Left ventricle myocardium superior (tissue), 1 donor: ENCODE measurements around the gene SDR42E2. TPM values are rescaled to one million over a fixed set of nuclear protein-coding genes. Genes with fewer than 3 reads are reported as not detected.
A peak's percentile ranks its signal among the peaks of the same experiment; 100 is the strongest.
"Not testable (repeated sequence)": the region's sequence is repeated elsewhere in the genome, so short reads cannot be mapped to it uniquely, and the experiment has no call there.

Experiments used
- ATAC-seq: fragments of 200-7000 bp; cut with Tn5 transposase; one replicate; pipeline ENCODE4 v1.9.1; 2020; ENCODE audit warnings: mild to moderate bottlenecking, moderate library complexity
- DNase-seq: peaks from one replicate; pipeline ENCODE4 v3.0.0-alpha.2; 2020
- intact Hi-C: fragments of 100-400 bp; cut with micrococcal nuclease; formaldehyde crosslinking; loops from one replicate; pipeline ENCODE4 v1.11.0; 2022
- total RNA-seq: library from RNA; stranded (reverse); fragmentation: NEBNext Ultra II Directional; extraction: Animal tissue kit (Norgen Biotek cat#: 25700); gene quantifications from one replicate; pipeline ENCODE4 v1.2.1, GENCODE V29; 2021
- donor health status: DM: no; HTN: yes; CAD: no; lungs with severe emphysema.

SDR42E2 gene
- total RNA-seq, 1 donor from 2014 or later, result not detected

DNA sequence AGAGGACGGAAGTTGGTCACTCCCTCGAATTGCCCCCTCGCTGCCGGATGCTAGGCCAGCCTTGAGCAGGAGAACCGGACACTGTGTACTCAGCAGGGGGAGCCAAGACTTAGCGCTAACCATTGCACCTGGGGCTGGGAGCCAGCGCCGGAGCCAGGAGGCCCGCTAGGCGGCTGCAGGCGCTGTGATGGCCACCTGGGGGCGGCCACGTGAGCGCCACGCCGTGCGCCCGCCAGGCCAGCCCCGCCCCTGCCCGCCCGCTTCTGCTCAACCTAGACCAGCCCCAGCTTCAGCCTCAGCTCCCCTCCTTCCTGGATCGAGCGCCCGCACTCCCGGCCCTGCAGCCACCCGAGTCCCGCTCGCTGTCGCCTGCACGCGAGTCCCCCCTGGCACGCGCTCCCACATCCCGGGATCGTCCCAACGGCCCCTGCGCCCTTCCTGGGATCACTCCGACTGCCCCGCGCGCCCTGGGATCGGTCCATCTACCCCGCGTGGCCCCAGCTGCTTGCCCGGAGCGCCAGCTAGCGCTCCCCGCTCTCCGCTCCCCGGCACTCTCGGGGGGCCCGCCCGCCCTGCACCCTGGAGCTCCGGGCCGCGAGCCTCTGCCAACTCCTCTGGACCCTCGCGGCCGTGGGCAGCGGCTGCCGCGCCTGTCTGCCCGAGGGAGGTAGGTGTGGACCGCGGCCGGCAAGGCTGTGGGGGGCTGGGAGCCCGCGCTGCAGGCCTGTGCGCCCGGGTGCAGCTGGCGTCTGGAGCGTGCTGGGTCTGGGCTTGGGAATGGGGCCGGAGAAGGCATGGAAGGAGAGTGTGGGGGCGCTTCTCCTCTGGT lies 43.9 kb downstream of the SDR42E2 start, which contains the start of gene EEF2K:
Gene EEF2K (plus strand): TSS at position 266 of the 829 bp plus-strand sequence. CDS start 19,452 bp downstream, outside the sequence.
- peak; percentile 96 for DNase-seq
- ATAC-seq, result peak; percentile 92
- intact Hi-C loops, result no loop called here

DNA sequence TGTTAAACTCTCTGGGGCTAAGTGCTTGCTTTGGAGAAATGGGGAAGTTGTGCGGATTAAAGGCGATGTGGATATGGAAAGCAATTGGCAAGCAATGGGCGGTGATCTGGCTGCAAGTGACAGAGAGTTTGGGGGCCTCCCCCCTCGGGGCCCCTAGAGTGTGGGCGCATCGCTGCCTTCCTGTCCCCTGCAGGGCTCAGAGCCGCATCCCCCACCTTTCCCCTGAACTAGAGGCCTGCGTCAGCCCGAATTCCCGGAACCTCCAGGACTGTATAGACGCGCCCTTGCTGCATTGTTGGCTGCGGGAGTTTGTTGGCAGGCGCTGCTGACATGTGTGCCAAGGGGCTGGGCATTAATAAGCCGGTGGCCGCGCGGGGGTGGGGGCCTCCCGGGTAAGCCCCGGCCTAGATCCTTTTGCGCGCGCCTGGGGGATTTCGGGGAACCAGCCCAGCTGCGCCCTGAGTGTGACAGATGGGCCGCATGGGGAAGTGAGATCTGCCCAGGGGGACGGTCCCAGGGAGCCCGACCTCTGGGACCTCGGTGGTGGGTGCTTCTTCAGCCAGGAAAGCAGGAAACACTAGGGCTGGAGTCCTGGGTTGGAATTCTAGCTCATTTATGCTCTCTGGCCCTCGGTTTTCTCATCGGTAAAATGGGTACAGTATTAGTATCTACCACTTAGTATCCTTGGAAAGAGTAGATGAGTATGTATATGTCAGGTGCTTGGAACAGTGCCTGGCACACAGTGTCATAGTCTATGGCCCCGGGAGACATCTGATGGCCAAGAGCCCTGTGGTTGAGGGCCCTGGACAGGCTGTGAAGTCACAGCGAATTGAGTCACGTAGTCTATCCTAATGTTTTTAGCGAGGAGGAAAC lies 44.8 kb downstream of the SDR42E2 start:
- intact Hi-C loops, result no loop called here
- DNase-seq (peak; percentile 93), ATAC-seq (peak; percentile 76)

DNA sequence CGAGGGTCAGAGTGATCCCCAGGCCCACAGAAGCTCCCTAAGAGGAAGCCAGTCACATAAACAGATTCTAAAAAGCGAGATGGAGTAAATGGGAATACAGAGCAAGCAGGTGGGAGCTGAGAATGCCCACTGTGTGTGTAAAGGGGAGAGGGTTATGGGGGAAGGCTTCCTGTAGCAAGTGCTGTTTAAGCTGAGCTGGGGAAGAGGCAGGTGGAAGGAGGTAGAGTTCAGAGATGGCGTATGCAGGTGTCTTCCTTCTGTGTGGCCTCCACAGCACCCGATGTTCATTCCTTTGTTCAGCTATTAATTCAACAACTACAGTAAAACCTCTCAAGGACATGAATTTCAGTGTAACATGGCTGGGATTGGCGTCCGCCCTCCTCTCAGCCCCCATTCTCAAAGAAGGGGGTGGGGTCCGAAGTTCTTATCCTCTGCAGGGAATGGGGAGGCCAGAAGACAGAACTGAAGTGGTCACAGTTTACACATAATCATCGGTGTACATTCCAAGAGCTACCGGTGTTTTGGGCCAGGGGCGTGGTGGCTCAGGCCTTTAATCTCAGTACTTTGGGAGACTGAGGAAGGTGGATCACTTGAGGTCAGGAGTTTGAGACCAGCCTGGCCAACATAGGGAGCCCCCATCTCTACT lies 45.5 kb downstream of the SDR42E2 start:
- ATAC-seq, result no peak
- intact Hi-C loops, result no loop called here
- DNase-seq, result no peak

DNA sequence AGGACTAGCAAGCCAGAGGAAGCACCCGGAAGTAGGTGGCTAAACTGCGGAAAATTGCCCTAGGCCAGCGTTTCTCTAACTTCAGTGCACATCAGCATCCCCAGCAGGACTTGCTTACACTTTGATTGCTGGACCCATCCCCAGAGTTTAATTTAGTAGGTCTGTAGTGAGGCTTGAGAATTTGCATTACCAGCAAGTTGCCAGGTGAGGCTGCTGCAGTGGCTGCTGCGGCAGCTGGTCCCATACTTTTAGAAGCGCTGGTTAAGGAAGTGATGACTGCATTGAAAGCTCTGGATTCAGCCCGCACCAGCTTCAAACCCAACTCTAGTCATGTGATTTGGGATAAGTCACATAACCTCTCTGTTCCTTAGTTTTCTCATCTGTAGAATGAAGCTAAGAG lies 48.0 kb downstream of the SDR42E2 start:
- intact Hi-C loops, result no loop called here
- DNase-seq (no peak), ATAC-seq (no peak)

DNA sequence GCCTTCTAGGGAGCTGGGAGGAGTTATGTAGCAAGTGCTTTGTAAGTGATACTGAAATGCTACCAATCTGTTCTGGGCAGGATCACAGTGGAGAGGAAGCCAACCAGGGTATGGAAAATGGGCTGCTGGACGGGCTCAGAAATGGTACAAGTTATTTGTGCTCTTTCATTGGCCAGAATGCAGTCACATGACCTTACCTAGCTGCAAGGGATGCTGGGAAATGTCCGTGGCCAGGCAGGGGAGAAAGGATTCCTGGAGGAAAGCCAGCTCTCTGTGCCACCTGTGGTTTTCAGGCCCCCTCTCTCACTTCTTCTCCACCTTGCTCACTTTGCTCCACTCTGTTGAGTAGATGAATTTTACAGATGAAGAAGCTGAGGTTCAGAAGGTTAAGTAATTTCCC lies 48.5 kb downstream of the SDR42E2 start:
- intact Hi-C loops, result no loop called here
- no peak for ATAC-seq
- DNase-seq, result no peak

DNA sequence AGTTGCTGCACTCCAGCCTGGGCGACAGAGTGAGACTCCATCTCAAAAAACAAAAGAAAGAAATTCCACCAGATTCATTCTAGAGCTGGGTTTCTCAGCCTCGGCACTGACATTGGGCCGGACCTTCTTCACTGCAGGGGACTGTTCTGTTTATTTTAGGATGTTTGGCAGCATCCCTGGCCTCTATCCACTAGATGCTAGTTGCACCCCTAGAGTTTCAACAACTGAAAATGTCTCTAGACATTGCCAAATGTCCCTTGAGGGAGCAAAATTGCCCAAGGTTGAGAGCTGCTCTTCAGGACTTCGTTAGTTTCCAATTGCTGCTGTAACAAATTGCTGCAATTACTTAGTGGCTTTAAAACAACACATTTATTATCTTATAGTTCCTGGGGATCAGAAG lies 50.9 kb downstream of the SDR42E2 start:
- intact Hi-C loops, result no loop called here
- ATAC-seq (no peak), DNase-seq (no peak)

DNA sequence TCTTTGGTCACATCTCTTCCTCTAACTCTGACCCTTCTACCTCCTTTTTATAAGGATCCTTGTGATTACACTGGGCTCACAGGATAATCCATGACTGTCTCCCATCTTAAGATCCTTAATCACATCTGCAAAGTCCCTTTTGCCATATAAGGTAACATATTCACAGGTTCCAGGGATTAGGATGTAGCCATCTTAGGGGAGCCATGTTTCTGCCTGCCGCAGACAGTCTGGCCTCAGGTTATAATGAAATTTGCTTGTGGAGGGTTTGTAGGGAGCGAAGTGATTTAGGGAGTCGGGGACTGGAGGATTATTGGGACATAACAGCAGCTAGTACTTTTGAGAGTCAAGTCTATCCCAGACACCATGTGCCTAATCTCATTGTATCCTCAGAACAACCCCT lies 51.5 kb downstream of the SDR42E2 start:
- ATAC-seq, result no peak
- no peak for DNase-seq
- intact Hi-C loops, result no loop called here

DNA sequence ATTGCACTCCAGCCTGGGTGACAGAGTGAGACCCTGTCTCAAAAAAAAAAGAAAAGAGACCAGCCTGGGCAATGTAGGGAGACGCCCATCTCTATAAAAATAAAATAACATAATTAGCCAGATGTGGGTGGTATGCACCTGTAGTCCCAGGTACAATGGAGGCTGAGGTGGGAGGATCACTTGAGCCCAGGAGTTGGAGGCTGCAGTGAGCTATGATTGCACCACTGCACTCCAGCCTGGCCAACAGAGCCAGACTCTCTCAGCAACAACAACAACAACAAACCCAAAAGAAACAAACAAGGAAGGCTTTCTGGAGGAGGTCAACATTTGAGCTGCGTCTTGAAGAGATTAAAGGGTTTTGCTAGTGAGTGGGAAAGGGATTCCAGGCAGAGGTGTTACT lies 52.1 kb downstream of the SDR42E2 start:
- intact Hi-C loops, result no loop called here
- ATAC-seq (no peak), DNase-seq (no peak)

DNA sequence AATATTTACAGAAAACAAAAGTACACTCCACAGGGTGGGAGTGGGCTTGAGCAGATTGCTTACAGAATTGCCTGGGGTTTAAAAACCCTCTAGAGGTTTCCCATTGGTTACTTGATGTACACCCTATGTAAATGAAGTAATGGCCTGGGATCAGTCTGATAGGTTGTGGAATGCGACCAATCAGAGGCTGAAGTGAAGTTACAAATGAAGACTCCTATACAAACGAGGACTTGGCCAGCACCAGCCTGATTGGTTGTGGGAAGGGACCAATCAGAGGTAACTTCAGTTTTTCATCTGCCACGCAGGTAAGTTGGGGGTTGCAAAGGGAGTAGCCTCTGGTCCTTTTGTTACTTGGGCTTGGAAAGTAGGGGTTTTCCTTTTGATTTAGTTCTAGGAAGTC lies 52.6 kb downstream of the SDR42E2 start:
- no peak for DNase-seq
- intact Hi-C loops, result no loop called here
- no peak for ATAC-seq

DNA sequence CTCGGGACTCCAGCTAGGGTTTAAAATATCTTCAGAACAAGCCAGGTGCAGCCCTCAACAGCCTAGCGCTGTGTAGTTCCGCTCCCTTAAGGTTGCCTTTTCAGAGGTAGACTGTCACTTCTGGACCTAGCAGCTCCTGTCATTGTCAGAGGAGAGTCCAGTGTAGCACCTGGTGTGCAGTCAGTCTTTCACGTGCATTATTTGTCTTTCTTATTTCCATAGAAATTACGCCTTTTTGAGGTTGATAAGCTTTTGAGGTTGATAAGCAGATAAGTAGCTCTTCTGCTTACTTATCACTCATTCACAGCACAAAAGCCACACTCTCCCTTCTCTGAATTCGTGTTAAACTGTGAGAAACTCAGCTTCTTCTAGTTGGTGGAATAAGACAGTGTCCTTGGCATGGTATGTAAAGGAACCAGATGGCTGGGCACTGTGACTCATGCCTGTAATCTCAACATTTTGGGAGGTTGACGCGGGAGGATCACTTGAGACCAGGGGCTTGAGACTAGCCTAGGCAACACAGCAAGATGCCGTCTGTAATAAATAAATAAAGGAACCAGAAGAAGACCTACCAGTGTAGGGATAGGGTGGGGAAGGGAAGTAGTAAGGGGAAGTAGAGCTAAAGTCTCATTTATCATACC lies 54.0 kb downstream of the SDR42E2 start:
- DNase-seq (no peak), ATAC-seq (no peak)
- intact Hi-C loops, result no loop called here

DNA sequence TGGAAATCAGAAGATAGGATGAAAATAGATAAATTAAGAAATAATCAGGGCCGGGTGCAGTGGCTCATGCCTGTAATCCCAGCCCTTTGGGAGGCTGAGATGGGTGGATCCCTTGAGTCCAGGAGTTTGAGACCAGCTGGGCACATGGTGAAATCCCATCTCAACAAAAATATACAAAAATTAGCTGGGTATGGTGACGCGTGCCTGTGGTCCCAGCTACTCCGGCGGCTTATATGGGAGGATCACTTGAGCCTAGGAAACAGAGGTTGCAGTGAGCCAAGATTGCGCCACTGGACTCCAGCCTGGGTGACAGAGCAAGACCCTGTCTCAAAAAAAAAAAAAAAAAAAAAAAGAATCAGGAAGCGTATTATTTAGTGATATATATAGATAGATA lies 54.5 kb downstream of the SDR42E2 start:
- DNase-seq, intact Hi-C loops, ATAC-seq: not testable (repeated sequence)

DNA sequence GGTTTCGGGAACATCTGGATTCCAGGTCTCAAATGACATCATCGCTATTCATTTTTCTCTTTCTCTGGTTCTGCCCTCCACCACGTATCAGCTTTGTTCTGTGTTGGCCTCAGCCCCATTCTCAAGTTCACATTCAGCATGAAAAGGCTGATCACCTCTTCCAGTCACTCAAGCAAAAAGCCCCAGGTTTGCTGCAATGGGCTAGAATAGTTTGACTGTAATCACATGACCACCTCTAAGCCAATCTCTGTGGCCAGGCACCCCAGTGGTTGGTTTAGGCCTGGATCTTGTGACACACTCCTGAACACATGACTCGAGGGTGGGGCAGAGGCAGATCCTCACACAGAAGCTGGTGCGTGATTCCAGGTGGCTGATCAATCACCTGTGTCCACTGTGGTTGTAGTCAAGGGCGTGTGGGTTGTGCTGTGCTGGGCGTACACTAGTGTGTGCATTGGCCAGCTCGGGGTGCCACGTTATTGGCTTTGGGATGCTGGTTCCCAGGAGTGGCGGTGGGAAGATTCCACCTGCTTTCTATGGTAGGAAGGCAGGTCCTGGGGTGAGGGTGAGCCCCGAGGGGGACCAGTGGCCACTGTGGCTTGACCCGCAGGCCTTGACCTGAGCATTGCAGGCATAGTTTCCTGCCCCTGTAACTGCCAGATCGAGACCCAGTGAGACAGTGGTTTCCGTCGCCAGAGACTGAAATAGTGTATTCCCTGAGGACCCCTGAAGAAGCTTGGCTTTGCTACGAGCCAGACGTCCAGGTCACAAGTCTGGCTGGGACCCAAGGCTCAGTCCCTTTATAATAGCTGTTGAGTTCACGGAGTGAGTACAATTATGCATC lies 55.8 kb downstream of the SDR42E2 start:
- DNase-seq, result peak; percentile 45
- peak; percentile 14 for ATAC-seq
- intact Hi-C loops, result no loop called here

DNA sequence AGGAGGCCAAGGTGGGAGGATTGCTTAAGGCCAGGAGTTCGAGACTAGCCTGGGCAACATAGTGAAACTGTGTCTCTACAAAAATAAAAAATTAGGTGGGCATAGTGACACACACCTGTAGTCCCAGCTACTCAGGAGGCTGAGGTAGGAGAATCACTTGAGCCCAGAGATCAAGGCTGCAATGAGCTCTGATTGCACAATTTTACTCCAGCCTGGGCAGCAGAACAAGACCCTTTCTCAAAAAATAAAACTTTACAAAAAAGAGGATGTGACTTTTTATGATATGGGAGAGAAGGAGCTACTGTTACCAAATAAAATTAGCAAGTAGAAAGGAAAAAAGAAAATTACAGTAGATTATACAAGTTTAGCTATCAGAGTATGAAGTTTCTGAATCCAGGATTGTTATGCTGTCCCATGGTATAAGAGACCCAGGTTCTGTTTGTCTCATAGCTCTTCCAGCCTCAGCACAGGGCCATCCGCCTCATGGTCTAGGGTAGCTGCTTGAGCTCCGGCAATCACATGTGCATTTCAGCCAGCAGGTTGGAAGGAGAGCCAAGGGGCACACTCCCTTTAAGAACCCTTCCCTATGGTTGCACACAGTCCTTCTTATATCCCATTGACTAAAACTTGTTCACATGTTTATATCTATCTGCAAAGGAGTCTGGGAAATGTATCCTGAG lies 57.2 kb downstream of the SDR42E2 start:
- intact Hi-C loops, result no loop called here

DNA sequence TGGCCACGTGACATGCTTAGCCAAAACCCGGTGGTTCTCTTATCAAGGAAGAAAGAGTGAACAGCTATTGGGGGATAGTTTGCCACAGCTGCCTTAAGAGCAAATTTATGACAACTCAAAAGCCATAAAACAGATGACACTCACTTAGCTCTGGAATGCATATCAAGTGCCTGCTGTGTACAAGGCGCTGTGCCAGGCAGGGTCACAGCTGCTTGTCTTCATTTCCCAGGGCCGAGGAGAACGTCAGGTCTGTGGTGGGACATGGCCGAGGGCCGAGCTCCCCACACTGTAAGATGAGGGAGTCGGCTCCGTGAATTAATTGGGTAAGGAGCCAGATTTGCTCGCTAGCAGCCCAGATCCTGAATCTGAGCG lies 57.7 kb downstream of the SDR42E2 start:
- ATAC-seq, result peak; percentile 88
- intact Hi-C loops, result no loop called here
- DNase-seq, result peak; percentile 88

More for the DNA sequence above, 57.2 kb downstream of the SDR42E2 start:
- DNase-seq (no peak), ATAC-seq (no peak)

DNA sequence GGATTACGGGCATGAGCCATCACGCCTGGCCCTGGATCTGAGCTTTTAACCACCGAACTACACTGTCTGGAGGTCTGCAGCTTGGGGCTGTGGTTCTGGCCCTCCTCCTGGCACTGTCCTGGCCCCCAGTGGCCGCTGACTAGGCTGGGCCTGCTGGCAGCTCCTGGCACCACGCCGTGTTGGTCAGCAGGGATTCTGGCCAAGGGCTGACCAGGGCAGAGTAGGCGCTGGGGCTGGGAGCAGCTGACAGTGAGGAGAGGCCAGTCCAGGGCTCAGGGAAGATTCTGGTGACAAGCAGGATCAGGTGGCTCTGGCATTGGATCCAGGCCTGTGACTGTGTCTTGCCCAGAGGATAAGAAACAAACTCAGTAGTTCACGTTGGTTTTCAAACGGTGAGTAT lies 58.4 kb downstream of the SDR42E2 start:
- peak; percentile 63 for DNase-seq
- intact Hi-C loops, result no loop called here

DNA sequence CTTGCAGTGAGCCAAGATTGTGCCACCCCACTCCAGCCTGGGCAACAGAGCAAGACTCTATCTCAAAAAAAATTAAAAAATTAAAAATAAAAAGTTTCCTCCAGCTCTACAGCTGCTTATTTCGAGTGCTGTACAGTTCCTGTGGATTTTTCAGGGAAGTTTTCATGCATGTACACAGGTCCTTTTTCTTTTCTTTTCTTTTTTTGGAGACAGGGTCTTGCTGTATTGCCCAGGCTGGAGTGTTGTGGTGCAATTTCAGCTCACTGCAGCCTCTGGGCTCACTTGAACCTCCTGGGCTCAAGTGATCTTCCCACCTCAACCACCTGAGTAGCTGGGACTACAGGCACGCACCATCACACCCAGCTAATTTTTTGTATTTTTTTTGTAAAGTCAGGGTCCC lies 59.7 kb downstream of the SDR42E2 start:
- intact Hi-C loops, result no loop called here
- DNase-seq (no peak), ATAC-seq (no peak)

More for the DNA sequence above, 58.4 kb downstream of the SDR42E2 start:
- ATAC-seq, result peak; percentile 74

DNA sequence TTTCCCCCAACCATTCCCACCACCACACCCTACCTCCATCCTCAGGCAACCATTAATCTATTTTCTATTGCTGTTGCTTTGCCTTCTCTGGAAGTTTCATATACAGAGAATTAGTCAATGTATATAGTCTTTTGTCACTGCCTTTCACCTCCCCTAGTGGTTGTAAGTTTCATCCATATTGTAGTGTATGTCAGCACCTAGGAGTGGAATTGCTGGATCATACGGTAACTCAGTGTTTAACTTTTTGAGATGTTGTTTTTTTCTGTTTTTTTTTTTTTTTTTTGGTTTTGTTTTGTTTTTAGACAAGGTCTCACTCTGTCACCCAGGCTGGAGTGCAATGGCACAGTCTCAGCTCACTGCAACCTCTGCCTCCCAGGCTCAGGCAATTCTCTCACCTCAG lies 60.7 kb downstream of the SDR42E2 start:
- intact Hi-C loops, result no loop called here
- DNase-seq (no peak), ATAC-seq (no peak)

DNA sequence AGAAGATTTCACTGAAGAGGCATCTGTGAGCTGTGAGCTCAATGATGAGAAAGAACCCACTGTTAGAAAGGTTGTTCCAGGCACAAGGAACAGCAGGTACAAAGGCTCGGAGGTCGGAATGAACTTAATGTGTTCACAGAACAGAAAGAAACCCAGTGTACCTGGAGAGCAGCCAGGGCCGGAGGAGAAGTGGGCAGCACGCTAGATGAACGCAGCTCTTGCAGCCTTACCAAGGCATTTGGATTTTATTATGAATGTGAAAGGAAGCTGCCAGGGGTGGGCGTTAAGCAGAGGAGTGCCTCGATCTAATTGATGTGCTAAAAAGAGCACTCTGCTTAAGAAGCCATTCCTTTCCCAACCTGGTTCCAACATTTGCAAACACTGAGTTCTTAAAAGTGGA lies 62.8 kb downstream of the SDR42E2 start:
- DNase-seq, result peak; percentile 42
- no peak for ATAC-seq
- intact Hi-C loops, result no loop called here
